Neural cell (in vitro differentiated cells): Measurements from ENCODE around the gene FTCDNL1.

ENCODE experiments used
- CTCF ChIP-seq: fragments of 450-650 bp; IDR thresholded peaks from 2 replicates; pipeline ENCODE4 v1.5.1; 2014; ENCODE audit warnings: antibody characterized with exemption, mild to moderate bottlenecking, moderate library complexity; ENCODE audit not compliant: poor library complexity, severe bottlenecking
- EZH2 ChIP-seq: fragments of 200-600, 300-800 bp; shearing (Covaris generic), sonication (generic); IDR thresholded peaks from 2 replicates; pipeline ENCODE4 v1.6.1; 2014; ENCODE audit warnings: antibody characterized with exemption, low read length, borderline replicate concordance, mild to moderate bottlenecking; ENCODE audit not compliant: insufficient read depth, poor library complexity, severe bottlenecking
- TAF1 ChIP-seq: IDR thresholded peaks from 2 replicates; pipeline ENCODE4 v1.6.1; 2012; ENCODE audit warnings: low read depth

- no peak for TF ChIP-seq CTCF
- TF ChIP-seq TAF1, result no peak
- no peak for TF ChIP-seq EZH2
Observed at GRCh38 chr2:199754766-199755165, 96.2 kb downstream of the FTCDNL1 start.
